ENCODE data around the gene MUC6. TPM values are rescaled to one million over a fixed set of nuclear protein-coding genes. Genes with fewer than 3 reads are reported as not detected.

Gene MUC6
- polyA plus RNA-seq, 1 of the 3 experiments (the other 2 are of a cell fraction) = not detected

DNA sequence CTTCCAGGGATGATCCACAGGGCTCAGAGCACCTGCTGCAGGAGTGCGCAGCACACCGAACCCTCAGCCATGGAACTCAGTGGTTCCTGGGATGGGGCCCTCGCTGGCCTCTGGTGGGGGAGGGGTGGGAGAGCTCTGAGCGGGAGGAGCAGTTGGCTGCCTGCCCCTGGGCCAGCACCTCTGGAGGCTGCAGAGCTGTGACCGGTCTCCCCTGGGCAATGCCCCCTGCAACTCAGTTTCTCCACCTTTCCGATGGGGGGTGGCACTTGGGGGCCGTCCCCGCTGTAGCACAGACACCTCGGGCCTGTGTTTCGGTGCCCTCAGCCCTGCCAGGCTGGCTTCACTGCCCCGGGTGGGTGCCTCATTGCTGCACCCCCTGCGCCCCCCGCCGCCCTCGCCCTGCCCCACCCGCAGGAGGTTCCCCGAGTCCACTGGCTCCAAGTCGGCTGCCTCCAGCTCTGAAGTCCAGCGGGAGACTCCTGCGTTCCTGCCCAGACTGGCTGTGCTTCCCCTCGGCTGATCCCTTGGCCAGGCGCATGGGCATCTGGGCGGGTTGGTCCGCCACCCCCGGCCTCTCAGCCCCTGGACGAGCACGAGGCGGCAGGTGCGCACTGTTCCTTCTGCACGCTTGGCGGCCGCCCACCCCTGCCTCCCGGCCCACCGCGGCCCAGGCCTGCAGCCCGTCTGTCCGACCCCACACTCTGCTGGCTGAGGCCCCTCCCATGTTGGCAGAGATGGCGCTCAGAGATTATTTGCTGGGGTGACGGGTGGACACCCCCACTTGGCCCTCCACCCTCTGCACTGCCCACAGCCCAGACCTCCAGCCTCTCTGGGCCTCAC, 1.8 kb downstream of the MUC6 start:
- POLR2A ChIA-PET = no interaction called here
- 50% methylated on average over 2 of the region's 39 CpGs for WGBS (ENCODE audit: low lambda C conversion rate)
- Histone ChIP-seq H3K4me2 (no peak overlapping the region), H4K20me1 (ENCODE audit: insufficient read depth) (no peaks in the 10 kb centered on the region), H3F3A (replicated peaks; ENCODE audit: insufficient read depth) (no peaks in the 10 kb centered on the region), H3K4me3 (ENCODE audit: low read depth in 2 of 2, low read length in 1 of 2) (no peak overlapping the region), H3K9me2 (no peaks in the 10 kb centered on the region), H3K9me3 (no peaks in the 10 kb centered on the region), H3K9ac (no peak overlapping the region), H3K27ac (ENCODE audit: low read depth in 2 of 2, low read length in 1 of 2) (no peak overlapping the region), H3K79me2 (ENCODE audit: insufficient read depth) (no peaks in the 10 kb centered on the region), H3K4me1 (ENCODE audit: control insufficient read depth in 1 of 2, insufficient read depth in 2 of 2, low read depth in 1 of 2, low read length in 1 of 2) (no peaks in the 10 kb centered on the region), H3K27me3 (ENCODE audit: insufficient read depth) (no peaks in the 10 kb centered on the region), H3K36me3 (replicated peaks in 1 of 2; ENCODE audit: control insufficient read depth in 1 of 2, insufficient read depth in 2 of 2, low read length in 1 of 2) (no peaks in the 10 kb centered on the region), H2AFZ (ENCODE audit: low read depth) (no peak overlapping the region)
- TF ChIP-seq, protein P1, sequence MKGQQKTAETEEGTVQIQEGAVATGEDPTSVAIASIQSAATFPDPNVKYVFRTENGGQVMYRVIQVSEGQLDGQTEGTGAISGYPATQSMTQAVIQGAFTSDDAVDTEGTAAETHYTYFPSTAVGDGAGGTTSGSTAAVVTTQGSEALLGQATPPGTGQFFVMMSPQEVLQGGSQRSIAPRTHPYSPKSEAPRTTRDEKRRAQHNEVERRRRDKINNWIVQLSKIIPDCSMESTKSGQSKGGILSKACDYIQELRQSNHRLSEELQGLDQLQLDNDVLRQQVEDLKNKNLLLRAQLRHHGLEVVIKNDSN (IDR thresholded peaks at IDR 0.05; ENCODE audit: borderline replicate concordance, low read depth) = no peak
- no peak for TF ChIP-seq MEF2A (IDR thresholded peaks at IDR 0.05; ENCODE audit: borderline replicate concordance, low read depth)
- TF ChIP-seq, protein P2, sequence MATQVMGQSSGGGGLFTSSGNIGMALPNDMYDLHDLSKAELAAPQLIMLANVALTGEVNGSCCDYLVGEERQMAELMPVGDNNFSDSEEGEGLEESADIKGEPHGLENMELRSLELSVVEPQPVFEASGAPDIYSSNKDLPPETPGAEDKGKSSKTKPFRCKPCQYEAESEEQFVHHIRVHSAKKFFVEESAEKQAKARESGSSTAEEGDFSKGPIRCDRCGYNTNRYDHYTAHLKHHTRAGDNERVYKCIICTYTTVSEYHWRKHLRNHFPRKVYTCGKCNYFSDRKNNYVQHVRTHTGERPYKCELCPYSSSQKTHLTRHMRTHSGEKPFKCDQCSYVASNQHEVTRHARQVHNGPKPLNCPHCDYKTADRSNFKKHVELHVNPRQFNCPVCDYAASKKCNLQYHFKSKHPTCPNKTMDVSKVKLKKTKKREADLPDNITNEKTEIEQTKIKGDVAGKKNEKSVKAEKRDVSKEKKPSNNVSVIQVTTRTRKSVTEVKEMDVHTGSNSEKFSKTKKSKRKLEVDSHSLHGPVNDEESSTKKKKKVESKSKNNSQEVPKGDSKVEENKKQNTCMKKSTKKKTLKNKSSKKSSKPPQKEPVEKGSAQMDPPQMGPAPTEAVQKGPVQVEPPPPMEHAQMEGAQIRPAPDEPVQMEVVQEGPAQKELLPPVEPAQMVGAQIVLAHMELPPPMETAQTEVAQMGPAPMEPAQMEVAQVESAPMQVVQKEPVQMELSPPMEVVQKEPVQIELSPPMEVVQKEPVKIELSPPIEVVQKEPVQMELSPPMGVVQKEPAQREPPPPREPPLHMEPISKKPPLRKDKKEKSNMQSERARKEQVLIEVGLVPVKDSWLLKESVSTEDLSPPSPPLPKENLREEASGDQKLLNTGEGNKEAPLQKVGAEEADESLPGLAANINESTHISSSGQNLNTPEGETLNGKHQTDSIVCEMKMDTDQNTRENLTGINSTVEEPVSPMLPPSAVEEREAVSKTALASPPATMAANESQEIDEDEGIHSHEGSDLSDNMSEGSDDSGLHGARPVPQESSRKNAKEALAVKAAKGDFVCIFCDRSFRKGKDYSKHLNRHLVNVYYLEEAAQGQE (IDR thresholded peaks at IDR 0.05; ENCODE audit: low read depth, low read length) = no peak
- no peak for TF ChIP-seq NRF1 (IDR thresholded peaks at IDR 0.05; ENCODE audit: low read depth, low read length)
- no peak for TF ChIP-seq JUND (IDR thresholded peaks at IDR 0.05)
- TF ChIP-seq, protein P3, sequence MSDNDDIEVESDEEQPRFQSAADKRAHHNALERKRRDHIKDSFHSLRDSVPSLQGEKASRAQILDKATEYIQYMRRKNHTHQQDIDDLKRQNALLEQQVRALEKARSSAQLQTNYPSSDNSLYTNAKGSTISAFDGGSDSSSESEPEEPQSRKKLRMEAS (IDR thresholded peaks at IDR 0.05; ENCODE audit: low read depth) = no peak
- no peak for TF ChIP-seq TEAD4 (IDR thresholded peaks at IDR 0.05; ENCODE audit: borderline replicate concordance, insufficient read depth)
- no peak for TF ChIP-seq EZH2phosphoT487 (IDR thresholded peaks at IDR 0.05; ENCODE audit: borderline replicate concordance, low read depth)
- TF ChIP-seq ELF1 (IDR thresholded peaks at IDR 0.05) = no peak
- TF ChIP-seq GATA2 (CRISPR knock-in tag; IDR thresholded peaks at IDR 0.05) = no peak
- TF ChIP-seq, protein P4, sequence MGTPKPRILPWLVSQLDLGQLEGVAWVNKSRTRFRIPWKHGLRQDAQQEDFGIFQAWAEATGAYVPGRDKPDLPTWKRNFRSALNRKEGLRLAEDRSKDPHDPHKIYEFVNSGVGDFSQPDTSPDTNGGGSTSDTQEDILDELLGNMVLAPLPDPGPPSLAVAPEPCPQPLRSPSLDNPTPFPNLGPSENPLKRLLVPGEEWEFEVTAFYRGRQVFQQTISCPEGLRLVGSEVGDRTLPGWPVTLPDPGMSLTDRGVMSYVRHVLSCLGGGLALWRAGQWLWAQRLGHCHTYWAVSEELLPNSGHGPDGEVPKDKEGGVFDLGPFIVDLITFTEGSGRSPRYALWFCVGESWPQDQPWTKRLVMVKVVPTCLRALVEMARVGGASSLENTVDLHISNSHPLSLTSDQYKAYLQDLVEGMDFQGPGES (IDR thresholded peaks at IDR 0.05; ENCODE audit: low read depth, low read length) = no peak
- no peak for TF ChIP-seq TCF12 (IDR thresholded peaks at IDR 0.05)
- TF ChIP-seq RCOR1 (IDR thresholded peaks at IDR 0.05; ENCODE audit: low read length) = no peak
- TF ChIP-seq TAF1 (IDR thresholded peaks at IDR 0.05; ENCODE audit: borderline replicate concordance, low read depth, low read length) = no peak
- CTCF ChIA-PET = no interaction called here
- DNase-seq = no peak

Data from SK-N-SH (cell line).